ENCODE measurements around the gene KCNIP4.

Gene KCNIP4

DNA sequence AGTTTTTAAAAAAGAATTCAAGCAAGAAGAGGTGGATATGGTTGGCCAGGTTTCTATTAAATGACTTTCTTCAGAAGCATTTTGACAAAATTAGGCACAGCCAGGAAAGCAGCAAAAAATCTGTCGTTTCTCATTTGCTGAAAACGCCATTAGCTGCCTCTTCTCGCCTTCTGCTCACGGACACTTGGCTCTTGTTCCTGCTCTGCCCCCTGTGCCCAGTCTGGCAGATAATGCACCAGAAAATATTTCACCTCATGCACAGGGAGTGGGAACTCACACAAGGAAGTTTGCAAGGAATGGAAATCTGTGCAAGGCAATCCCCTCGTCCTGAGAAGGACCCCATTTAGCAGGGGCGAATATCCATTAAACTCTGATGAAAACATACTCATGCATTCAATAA lies 988.3 kb downstream of the KCNIP4 start:
- Histone ChIP-seq H3K9ac (ENCODE audit: low read depth, low read length) (no peak overlapping the region), H3K4me3 (ENCODE audit: low read length) (no peak overlapping the region), H3K36me3 (ENCODE audit: insufficient read depth, low read length) (no peaks in the 10 kb centered on the region), H3K9me3 (ENCODE audit: insufficient read depth, low read depth, low read length) (no peaks in the 10 kb centered on the region), H3K4me1 (ENCODE audit: insufficient read depth, low read length) (no peaks in the 10 kb centered on the region), H3K27ac (ENCODE audit: low read depth, low read length) (no peak overlapping the region), H3K27me3 (ENCODE audit: insufficient read depth, low read length) (no peaks in the 10 kb centered on the region)
- WGBS: 74% methylated on average over 6 of the region's 6 CpGs

DNA sequence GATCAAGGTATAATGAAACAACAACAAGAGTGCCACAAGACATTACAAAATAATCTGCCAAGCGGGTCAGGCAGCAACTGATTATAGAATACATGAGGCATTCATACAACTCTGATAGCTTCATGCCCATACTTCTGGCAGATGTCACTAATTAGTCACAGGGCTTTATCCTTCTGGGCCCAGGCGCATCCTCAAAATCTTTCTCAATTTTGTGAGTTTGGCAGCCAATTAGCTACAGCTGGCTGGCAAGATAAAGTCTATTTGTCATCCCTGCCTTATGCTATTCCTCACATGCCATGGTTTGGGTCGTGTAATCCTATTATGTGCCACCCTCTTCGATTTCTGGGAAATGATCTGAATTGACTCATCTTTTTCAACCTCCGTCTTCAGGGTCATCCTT lies 994.0 kb downstream of the KCNIP4 start:
- no peak overlapping the region for H3K4me3 ChIP-seq (ENCODE audit: low read length)
- WGBS: 92% methylated on average over 5 of the region's 5 CpGs

DNA sequence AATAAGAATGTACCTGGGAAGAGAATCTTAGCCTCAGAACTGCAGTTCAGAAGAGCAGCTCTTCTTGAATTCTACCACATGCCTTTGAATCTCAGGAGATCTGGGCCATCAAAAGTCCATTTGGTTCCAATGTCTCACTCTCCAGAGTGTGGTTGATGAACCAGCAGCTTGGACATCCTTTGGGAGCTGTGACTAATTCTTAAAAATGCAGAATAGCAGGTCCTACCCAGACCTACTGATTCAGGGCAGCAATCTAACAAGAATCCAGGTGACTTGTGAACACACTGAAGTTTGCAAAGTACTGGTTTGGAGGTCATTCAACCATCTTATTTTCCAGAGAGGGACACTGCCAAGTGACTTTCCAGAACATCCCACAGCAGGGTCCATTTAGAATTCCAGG lies 1003.6 kb downstream of the KCNIP4 start:
- H3K36me3 ChIP-seq (ENCODE audit: insufficient read depth, low read length): no peaks in the 10 kb centered on the region
- no peak overlapping the region for H3K4me3 ChIP-seq (ENCODE audit: low read length)
- H3K4me1 ChIP-seq (ENCODE audit: insufficient read depth, low read length): no peaks in the 10 kb centered on the region
- H3K27ac ChIP-seq (ENCODE audit: low read depth, low read length): no peak overlapping the region
- H3K9me3 ChIP-seq (ENCODE audit: insufficient read depth, low read depth, low read length): no peaks in the 10 kb centered on the region
- no peaks in the 10 kb centered on the region for H3K27me3 ChIP-seq (ENCODE audit: insufficient read depth, low read length)
- no peak overlapping the region for H3K9ac ChIP-seq (ENCODE audit: low read depth, low read length)

More for the DNA sequence above, 994.0 kb downstream of the KCNIP4 start:
- no peaks in the 10 kb centered on the region for H3K27me3 ChIP-seq (ENCODE audit: insufficient read depth, low read length)
- no peaks in the 10 kb centered on the region for H3K9me3 ChIP-seq (ENCODE audit: insufficient read depth, low read depth, low read length)
- no peaks in the 10 kb centered on the region for H3K36me3 ChIP-seq (ENCODE audit: insufficient read depth, low read length)
- H3K27ac ChIP-seq (ENCODE audit: low read depth, low read length): no peak overlapping the region
- H3K9ac ChIP-seq (ENCODE audit: low read depth, low read length): no peak overlapping the region
- no peaks in the 10 kb centered on the region for H3K4me1 ChIP-seq (ENCODE audit: insufficient read depth, low read length)

DNA sequence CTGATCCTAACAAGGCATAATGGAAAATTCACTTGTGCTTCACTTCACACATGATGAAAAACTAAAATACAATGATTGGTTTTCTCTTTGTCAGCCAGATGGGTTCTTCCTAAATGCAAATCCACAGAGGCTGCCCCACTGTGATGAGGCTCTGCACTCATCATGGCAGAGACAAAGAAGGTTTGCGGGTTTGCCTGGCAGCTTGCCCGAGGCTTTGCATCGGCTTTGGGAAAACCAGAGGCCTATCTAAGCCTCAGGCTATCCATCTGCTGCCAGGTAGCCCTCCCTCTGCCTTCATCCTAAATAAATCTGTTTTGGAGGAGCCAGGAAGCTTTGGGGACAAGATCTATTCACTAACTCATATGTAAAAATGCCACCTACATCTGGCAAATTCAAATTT lies 1004.1 kb downstream of the KCNIP4 start:
- H3K36me3 ChIP-seq (ENCODE audit: insufficient read depth, low read length): no peaks in the 10 kb centered on the region
- H3K9ac ChIP-seq (ENCODE audit: low read depth, low read length): no peak overlapping the region
- no peak overlapping the region for H3K27ac ChIP-seq (ENCODE audit: low read depth, low read length)
- H3K9me3 ChIP-seq (ENCODE audit: insufficient read depth, low read depth, low read length): no peaks in the 10 kb centered on the region
- H3K4me1 ChIP-seq (ENCODE audit: insufficient read depth, low read length): no peaks in the 10 kb centered on the region
- no peak overlapping the region for H3K4me3 ChIP-seq (ENCODE audit: low read length)
- 89% methylated on average over 3 of the region's 3 CpGs for WGBS
- H3K27me3 ChIP-seq (ENCODE audit: insufficient read depth, low read length): no peaks in the 10 kb centered on the region

DNA sequence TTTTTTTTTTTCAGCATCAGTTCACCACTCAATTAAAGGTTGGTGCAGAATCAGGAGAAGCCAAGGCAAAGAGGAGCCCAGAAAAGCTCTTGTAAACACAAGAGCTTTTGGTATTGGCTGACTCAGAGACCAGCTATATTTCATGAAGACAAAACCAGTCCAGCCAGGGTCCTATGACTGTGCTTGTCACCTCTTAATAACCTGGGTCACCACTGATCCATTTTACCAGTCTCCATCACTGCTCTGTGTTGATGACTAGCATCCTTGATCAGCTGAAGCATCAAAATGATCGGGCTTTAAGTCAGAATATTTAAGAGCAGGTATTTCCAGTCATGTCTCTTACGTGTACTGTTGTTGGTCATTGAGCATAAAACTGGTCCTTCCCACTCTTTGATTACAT lies 1010.4 kb downstream of the KCNIP4 start:
- no peaks in the 10 kb centered on the region for H3K27me3 ChIP-seq (ENCODE audit: insufficient read depth, low read length)
- H3K36me3 ChIP-seq (ENCODE audit: insufficient read depth, low read length): no peaks in the 10 kb centered on the region
- no peaks in the 10 kb centered on the region for H3K4me1 ChIP-seq (ENCODE audit: insufficient read depth, low read length)
- no peak overlapping the region for H3K27ac ChIP-seq (ENCODE audit: low read depth, low read length)
- no peak overlapping the region for H3K9ac ChIP-seq (ENCODE audit: low read depth, low read length)
- WGBS: 100% methylated on average over 2 of the region's 2 CpGs
- H3K4me3 ChIP-seq (ENCODE audit: low read length): no peak overlapping the region
- no peaks in the 10 kb centered on the region for H3K9me3 ChIP-seq (ENCODE audit: insufficient read depth, low read depth, low read length)

DNA sequence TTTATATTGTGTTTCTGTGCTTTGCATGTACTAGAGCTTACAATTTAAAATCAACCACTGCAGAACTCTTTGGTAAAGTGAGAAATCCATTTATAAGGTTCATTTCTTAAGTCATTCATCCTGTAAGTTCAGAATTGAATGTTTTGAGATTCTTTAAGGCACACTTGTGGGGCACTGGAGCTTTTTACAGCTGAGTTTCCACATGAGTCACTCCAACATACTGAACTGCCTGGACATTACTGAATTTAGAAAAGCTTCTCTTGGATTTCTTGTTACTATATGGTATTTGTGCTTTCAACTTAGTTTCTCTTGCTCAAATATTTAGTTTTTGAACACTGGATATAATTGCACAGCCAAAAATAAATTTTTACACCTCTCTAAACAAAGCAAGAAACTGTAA lies 1022.0 kb downstream of the KCNIP4 start:
- H3K9me3 ChIP-seq (ENCODE audit: insufficient read depth, low read depth, low read length): no peaks in the 10 kb centered on the region
- no peak overlapping the region for H3K27ac ChIP-seq (ENCODE audit: low read depth, low read length)
- no peaks in the 10 kb centered on the region for H3K27me3 ChIP-seq (ENCODE audit: insufficient read depth, low read length)
- H3K4me3 ChIP-seq (ENCODE audit: low read length): no peak overlapping the region
- no peaks in the 10 kb centered on the region for H3K36me3 ChIP-seq (ENCODE audit: insufficient read depth, low read length)
- 0 out of 2 replicates have a peak, but pooled peaks cover 6% of the 10 kb centered on the region for H3K4me1 ChIP-seq (ENCODE audit: insufficient read depth, low read length)
- H3K9ac ChIP-seq (ENCODE audit: low read depth, low read length): no peak overlapping the region

DNA sequence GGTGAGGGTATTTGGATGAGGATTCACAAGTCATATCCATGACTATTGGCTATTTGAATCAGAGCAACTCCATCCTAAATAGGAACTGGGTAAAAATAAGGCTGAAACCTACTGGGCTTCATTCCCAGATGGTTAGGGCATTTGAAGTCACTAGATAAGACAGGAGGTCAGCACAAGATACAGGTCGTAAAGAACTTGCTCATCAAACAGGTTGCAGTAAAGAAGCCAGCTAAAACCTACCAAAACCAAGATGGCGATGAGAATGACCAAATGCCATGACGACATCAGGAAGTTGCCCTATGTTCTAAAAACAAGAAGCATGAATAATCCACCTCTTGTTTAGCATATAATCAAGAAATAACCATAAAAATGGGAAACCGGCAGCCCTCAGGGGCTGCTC lies 1023.4 kb downstream of the KCNIP4 start:
- 94% methylated on average over 4 of the region's 4 CpGs for WGBS
- no peaks in the 10 kb centered on the region for H3K27me3 ChIP-seq (ENCODE audit: insufficient read depth, low read length)

DNA sequence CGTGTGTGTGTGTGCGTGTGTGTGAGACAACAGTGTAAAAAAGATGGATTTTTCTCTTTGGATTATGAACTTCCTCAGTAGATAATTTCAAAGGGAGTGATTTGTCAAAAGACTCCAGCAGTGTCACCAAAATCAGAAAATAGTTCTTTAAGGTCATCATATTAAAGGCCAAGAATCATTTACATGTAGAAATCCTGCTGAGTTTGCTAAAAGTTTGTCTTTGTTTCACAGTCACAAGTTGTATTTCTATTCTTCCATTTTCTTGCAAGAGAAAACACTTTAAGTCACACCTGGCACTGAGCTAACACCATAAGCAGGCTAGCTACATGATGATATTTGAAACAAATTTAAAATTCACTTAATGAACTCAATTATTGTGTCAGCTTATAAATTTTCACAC lies 1025.6 kb downstream of the KCNIP4 start:
- Histone ChIP-seq H3K9me3 (ENCODE audit: insufficient read depth, low read depth, low read length) (no peaks in the 10 kb centered on the region), H3K27ac (ENCODE audit: low read depth, low read length) (no peak overlapping the region), H3K36me3 (ENCODE audit: insufficient read depth, low read length) (no peaks in the 10 kb centered on the region), H3K4me3 (ENCODE audit: low read length) (no peak overlapping the region), H3K9ac (ENCODE audit: low read depth, low read length) (no peak overlapping the region), H3K27me3 (ENCODE audit: insufficient read depth, low read length) (no peaks in the 10 kb centered on the region), H3K4me1 (ENCODE audit: insufficient read depth, low read length) (0 out of 2 replicates have a peak, but pooled peaks cover 6% of the 10 kb centered on the region)
- WGBS: 86% methylated on average over 2 of the region's 2 CpGs

More for the DNA sequence above, 1023.4 kb downstream of the KCNIP4 start:
- H3K9me3 ChIP-seq (ENCODE audit: insufficient read depth, low read depth, low read length): no peaks in the 10 kb centered on the region
- 0 out of 2 replicates have a peak, but pooled peaks cover 6% of the 10 kb centered on the region for H3K4me1 ChIP-seq (ENCODE audit: insufficient read depth, low read length)
- H3K27ac ChIP-seq (ENCODE audit: low read depth, low read length): no peak overlapping the region
- no peak overlapping the region for H3K9ac ChIP-seq (ENCODE audit: low read depth, low read length)
- H3K4me3 ChIP-seq (ENCODE audit: low read length): no peak overlapping the region
- no peaks in the 10 kb centered on the region for H3K36me3 ChIP-seq (ENCODE audit: insufficient read depth, low read length)

DNA sequence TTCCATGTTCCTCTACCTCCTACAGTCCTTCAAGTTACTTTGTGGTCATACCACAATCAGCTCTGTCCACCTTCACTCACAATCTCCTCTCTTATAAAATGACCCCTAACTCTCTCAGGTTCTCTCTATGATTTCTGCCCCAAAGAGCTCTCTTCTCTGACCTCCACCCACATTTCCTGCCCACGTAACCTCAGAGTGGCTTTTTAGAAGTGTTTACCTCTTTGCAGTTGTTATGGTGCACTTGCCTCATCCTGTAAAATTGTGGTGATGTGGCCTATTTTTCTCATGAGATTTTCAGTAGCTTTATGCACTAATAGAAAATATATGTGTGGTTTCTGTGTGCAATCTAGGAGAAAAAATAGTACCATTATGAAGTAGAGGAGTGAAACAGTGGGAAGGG lies 1032.5 kb downstream of the KCNIP4 start:
- H3K4me3 ChIP-seq (ENCODE audit: low read length): no peak overlapping the region
- H3K27me3 ChIP-seq (ENCODE audit: insufficient read depth, low read length): no peaks in the 10 kb centered on the region
- H3K9ac ChIP-seq (ENCODE audit: low read depth, low read length): no peak overlapping the region
- 100% methylated on average over 1 of the region's 1 CpG for whole genome bisulfite sequencing
- H3K4me1 ChIP-seq (ENCODE audit: insufficient read depth, low read length): no peaks in the 10 kb centered on the region
- H3K27ac ChIP-seq (ENCODE audit: low read depth, low read length): no peak overlapping the region
- H3K9me3 ChIP-seq (ENCODE audit: insufficient read depth, low read depth, low read length): no peaks in the 10 kb centered on the region
- H3K36me3 ChIP-seq (ENCODE audit: insufficient read depth, low read length): no peaks in the 10 kb centered on the region

DNA sequence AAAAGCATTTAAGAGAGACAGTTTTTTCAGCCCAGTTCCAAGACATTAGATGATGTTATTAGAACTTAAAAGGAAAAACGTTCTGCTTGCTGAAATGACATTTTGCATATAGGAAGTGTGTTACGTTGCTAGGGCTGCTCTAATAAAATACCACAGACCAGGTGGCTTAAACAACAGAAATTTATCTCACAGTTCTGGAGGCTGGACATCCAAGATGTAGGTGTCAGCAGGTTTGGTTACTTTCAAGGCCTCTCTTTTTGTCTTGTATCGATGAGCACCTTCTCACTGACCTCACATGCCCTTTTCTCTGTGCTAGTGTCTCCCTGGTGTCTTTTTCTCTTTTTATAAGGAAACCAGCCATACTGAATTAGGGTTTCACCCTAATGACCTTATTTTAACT lies 1043.6 kb downstream of the KCNIP4 start:
- Histone ChIP-seq H3K36me3 (ENCODE audit: insufficient read depth, low read length) (no peaks in the 10 kb centered on the region), H3K27ac (ENCODE audit: low read depth, low read length) (no peak overlapping the region), H3K4me1 (ENCODE audit: insufficient read depth, low read length) (no peaks in the 10 kb centered on the region), H3K9me3 (ENCODE audit: insufficient read depth, low read depth, low read length) (no peaks in the 10 kb centered on the region), H3K4me3 (ENCODE audit: low read length) (no peak overlapping the region), H3K9ac (ENCODE audit: low read depth, low read length) (no peak overlapping the region), H3K27me3 (ENCODE audit: insufficient read depth, low read length) (no peaks in the 10 kb centered on the region)
- WGBS: 85% methylated on average over 3 of the region's 3 CpGs

DNA sequence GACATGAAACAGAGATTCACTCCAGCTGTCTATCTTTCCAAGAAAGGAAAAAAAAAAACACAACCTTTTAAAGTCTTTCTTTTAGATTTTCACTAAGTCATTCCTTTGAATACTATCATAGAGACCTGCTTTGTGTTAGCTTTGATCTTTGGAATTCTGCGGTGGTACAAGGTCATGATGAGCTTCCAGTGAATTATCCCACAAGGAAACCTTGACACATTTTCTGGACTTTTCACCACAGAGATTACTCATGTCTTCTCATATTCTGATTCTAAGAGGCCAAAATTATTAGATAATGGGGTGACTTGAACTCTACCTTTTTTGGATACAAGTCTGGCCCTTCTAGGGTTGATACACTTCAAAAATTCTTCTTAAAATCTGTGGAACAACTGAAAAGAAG lies 1046.7 kb downstream of the KCNIP4 start:
- H3K27me3 ChIP-seq (ENCODE audit: insufficient read depth, low read length): no peaks in the 10 kb centered on the region
- H3K4me1 ChIP-seq (ENCODE audit: insufficient read depth, low read length): no peaks in the 10 kb centered on the region
- H3K4me3 ChIP-seq (ENCODE audit: low read length): no peak overlapping the region
- H3K9ac ChIP-seq (ENCODE audit: low read depth, low read length): no peak overlapping the region
- H3K9me3 ChIP-seq (ENCODE audit: insufficient read depth, low read depth, low read length): no peaks in the 10 kb centered on the region
- H3K36me3 ChIP-seq (ENCODE audit: insufficient read depth, low read length): no peaks in the 10 kb centered on the region
- WGBS: 100% methylated on average over 1 of the region's 1 CpG
- H3K27ac ChIP-seq (ENCODE audit: low read depth, low read length): no peak overlapping the region

DNA sequence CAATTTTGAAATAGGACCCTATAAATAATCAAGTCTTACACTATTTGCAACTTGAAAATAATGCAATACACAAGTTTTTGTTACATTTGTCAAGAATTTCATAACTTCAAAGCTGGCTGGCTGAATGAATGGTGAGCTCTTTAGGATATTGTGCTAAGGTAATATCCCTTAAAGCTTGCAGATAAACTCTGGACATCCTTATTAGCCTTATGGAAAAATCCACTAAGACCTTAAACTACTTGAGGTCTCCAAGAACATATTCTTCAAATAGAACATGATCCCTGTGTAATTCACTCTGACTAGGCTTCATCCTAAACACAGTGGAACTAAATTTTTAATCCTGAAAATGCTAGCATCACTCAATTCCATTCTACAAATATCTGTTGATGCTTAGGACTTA lies 1049.0 kb downstream of the KCNIP4 start:
- no peak overlapping the region for H3K9ac ChIP-seq (ENCODE audit: low read depth, low read length)
- no peaks in the 10 kb centered on the region for H3K27me3 ChIP-seq (ENCODE audit: insufficient read depth, low read length)
- H3K36me3 ChIP-seq (ENCODE audit: insufficient read depth, low read length): no peaks in the 10 kb centered on the region
- H3K4me3 ChIP-seq (ENCODE audit: low read length): no peak overlapping the region
- no peaks in the 10 kb centered on the region for H3K9me3 ChIP-seq (ENCODE audit: insufficient read depth, low read depth, low read length)
- H3K4me1 ChIP-seq (ENCODE audit: insufficient read depth, low read length): no peaks in the 10 kb centered on the region
- H3K27ac ChIP-seq (ENCODE audit: low read depth, low read length): no peak overlapping the region

Data from HUES64 (cell line).